Middle frontal gyrus (tissue), 1 donor: Measurements from ENCODE around the gene CALHM2.
"Not testable (repeated sequence)": the region's sequence is repeated elsewhere in the genome, so short reads cannot be mapped to it uniquely, and the experiment has no call there.

Experiments used
- DNase-seq: peaks from one replicate; pipeline ENCODE4 v3.0.0-alpha.2; 2015; ENCODE audit warnings: low spot score; ENCODE audit errors: extremely low spot score

CALHM2 gene

DNA sequence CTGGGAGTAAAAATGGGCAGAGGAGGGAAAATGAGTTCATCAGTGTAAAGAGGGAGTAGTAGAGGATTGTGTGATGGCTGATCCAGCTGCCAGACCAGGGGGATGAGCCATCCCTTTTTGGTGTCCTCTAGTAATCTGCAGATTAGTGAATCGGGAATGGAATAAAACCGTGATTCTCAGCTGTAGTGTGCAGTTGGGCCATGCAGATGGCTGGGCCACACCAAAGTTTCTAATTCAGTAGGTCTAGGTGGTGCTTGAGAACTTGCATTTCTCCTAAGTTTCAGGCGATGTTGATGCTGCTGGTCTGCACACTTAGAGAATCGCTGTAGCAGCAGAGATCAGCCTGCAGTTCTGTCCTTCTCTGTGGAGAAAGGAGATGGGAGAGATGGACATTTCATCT is 33.1 kb downstream of the CALHM2 start:
- DNase-seq, result no peak

DNA sequence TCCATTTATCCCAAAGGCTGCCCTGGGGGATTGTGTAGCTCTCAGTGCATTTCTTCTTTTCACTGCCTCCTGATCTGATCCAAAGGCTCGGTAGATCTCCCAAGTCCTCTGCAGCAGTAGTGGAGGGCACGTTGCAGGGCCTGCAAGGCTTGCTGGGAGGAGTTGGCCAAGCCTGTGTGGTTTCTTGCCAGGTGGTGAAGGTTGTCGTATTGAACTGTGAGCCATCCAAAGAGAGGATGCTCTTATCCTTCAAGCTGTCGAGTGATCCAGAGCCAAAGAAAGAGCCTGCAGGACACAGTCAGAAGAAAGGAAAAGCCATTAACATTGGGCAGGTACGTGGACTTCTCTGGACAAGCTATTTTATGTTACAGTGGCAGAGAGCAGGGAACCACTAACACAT is 34.6 kb downstream of the CALHM2 start:
- no peak for DNase-seq

DNA sequence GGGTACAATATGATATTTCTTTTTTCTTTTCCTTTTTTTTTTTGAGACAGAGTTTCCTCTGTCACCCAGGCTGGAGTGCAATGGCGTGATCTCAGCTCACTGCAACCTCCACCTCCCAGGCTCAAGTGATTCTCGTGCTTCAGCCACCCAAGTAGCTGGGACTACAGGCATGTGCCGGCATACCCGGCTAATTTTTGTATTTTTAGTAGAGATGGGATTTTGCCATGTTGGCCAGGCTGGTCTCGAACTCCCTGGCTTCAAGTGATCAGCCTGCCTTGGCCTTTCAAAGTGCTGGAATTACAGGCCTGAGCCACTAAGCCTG is 35.1 kb downstream of the CALHM2 start:
- not testable (repeated sequence) for DNase-seq

DNA sequence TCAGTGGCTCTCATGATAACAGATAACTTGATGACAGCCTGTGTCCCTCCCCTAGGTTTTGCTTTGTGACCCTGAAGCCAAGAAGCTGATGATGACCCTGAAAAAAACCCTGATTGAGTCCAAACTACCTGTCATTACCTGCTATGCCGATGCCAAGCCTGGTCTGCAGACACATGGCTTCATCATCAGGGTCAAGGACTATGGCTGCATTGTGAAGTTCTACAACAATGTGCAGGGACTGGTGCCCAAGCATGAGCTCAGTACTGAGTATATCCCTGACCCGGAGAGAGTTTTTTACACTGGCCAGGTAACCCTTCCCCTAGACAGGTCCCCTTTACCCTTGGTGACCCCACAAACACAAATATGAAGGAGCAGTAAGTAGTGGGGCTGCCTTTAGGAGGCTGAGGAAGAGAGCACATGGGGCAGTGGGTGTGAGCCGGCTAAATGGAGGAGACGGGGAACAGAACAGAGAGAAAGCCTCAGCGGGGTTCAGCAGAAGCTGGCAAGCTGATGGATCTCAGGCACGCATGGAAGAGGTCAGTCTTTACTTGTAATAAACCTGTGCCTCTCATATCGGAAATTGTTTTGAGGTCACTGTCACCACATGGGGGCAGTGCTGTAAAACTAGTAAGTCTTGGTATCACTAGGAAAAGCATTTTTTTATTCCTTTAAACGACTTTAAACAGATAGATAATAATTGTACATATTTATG is 35.6 kb downstream of the CALHM2 start:
- DNase-seq, result no peak

DNA sequence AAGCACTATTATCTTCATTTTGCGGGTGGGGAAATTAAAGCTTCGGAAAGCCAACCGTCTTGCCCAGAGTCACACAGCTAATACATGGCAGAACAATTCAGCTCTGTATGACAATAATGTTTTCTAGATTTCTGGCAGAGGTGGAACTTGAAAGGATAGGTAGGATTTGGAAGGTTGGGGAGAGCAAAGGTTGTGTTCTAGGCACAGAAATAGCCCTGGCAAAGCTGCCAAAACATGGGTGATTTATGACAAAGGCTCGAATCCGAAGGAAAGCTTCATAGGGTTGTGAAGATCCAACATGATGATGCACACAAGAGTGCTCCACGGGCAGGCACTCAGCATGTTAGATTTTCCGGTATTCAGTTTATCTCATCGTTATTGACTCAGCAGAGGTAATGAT is 36.6 kb downstream of the CALHM2 start:
- no peak for DNase-seq

DNA sequence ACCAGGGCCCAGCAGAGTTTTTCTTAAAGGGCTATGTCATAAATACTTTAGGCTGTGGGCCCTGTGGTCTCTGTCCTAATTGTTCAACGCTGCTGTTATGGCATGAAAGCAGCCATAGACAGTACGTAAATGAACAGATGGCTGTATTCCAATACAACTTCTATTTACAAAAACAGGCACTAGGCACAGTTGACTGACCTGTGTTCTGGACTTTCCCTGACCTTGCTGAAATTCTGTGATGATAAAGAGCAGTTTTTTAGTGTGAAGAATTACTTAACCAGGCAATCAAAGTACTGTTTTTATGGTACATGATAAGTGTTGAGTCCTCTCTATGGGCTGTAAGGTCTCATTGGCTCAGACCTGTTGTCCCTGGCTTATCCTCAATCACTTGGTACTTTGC is 38.6 kb downstream of the CALHM2 start:
- no peak for DNase-seq

DNA sequence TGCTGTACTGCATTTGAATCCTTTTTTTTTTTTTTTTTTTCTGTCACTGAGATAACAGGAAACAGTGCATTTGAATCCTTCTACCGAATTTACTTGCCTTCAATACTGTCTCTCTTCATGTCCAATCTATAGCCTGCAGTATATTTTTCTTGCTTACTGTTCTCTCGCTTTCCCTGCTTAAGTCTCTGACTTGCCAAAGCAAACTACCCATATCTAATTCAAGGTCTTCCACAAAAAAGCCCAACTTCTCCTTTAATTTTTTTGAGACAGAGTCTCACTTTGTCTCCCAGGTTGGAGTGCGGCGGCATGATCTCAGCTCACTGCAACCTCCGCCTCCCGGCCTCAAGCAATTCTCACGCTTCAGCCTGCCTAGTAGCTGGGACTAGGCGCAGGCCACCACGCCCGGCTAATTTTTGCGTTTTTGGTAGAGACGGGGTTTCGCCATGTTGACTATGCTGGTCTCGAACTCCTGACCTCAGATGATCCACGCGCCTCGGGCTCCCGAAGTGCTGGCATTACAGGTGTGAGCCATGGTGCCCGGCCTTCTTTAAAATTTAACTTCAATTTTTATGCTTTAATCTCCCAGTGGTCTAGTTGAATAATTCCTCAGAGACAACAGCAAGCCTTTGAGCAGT is 54.9 kb downstream of the CALHM2 start:
- no peak for DNase-seq

DNA sequence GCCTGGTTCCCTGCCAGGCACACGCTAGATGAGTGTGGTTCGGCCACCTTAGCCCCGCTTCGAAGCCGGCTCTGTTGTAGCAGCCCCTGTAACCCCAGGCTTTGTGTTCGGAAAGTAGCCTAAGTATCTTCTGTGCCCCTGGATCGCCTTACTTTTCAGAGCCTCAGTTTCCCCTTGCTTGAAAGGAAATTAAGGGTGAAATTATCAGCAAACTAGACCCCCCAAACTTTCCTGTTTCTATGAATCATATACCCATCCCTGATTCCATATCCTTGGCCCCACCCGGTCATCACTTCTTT is 55.4 kb downstream of the CALHM2 start:
- DNase-seq, result no peak
